Renal cortex interstitium (tissue), 11 donors: ENCODE measurements around the gene ERGIC3. TPM values are rescaled to one million over a fixed set of nuclear protein-coding genes. Genes with fewer than 3 reads are reported as not detected.
A peak's percentile ranks its signal among the peaks of the same experiment; 100 is the strongest.

Experiments used
- DNase-seq, 11 donors: peaks; one replicate each; pipeline ENCODE4 v3.0.0-alpha.2; 2013; ENCODE audit warnings: low read depth in 9 of 11, low spot score in 4 of 11; ENCODE audit errors: extremely low read depth in 1 of 11
- polyA plus RNA-seq, 3 donors: library from polyadenylated mRNA; unstranded; fragments of 120-200 nt; gene quantifications; one replicate each; pipeline ENCODE4 v1.2.1, GENCODE V29; 2013; ENCODE audit not compliant: insufficient read length in 3 of 3

ERGIC3 gene
- polyA plus RNA-seq, 3 donors, result 348 to 352 (median 349) TPM

- DNase-seq, result peak in 5 of 11 donors; percentile 56 to 66 (median 61)
Measured at GRCh38 chr20:35600993-35601973, 59.4 kb downstream of the ERGIC3 start.

DNA sequence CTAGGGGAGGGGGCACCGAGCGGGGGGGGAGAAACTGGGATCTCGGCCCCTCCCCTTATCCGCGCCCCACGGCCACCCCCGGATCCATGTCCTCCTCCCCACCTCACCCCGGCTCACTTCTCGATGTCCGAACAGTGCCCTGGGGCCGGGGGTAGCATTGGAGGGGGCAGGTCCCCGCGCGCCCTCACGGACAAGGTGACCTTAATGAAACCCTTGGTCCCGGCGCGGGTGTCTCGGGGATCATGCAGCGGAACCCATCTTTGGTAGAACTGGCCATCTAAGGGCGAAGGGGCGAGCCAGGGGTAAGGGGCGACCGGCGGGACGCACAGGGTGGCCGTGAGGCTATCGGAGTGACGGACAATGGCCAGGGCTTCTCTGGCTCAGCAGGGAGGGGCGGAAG lies 60.1 kb downstream of the ERGIC3 start:
- no peak for DNase-seq

DNA sequence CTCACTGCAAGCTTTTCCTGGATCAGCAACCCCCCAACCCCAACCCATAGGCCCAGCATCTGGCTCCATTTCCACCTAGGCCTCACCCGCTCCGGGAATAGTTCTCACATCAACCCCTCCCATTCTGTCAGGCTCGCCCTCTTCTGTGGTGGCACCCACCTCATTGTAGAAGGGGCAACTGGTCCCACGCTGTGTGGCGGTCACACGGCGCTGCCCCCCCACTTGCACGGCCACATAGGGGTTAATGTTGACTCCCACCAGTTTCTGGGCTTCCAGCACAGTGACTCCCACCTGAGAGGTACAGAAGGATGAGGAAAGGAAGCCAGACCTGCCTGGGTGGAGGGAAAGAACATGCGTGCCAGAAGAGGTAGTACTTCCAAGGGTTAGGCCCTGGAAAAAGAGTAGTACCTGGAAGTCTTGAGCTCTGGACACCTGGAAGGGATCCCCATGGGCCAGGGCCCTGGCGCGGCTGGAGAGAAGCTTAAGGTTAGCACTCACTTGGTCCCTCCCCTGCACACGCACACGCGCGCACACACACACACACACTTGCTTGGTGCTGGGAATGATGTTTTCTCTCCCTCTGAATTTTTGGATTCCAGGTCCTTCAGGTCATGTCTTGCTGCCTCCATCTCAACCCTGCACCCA lies 61.1 kb downstream of the ERGIC3 start:
- DNase-seq, result no peak

GRCh38 chr20:35603695-35604448 lies 62.0 kb downstream of the ERGIC3 start:
- no peak for DNase-seq

- no peak for DNase-seq
Measured at GRCh38 chr20:35604449-35604747, 62.5 kb downstream of the ERGIC3 start.

- no peak for DNase-seq
Measured at GRCh38 chr20:35606127-35606526, 64.2 kb downstream of the ERGIC3 start.

Other genes starting within 250 kb of the ERGIC3 start
- under 1 TPM in 1 of 3 donors, not detected in 2; 0.05 TPM for gene FAM83C, start 249.7 kb upstream of the ERGIC3 start, polyA plus RNA-seq
- 10 to 100 TPM; 53.6 to 59.1 (median 54.8) TPM for gene UQCC1, start 130.1 kb upstream of the ERGIC3 start, polyA plus RNA-seq
- under 1 TPM; 0.04 to 0.12 (median 0.09) TPM for gene GDF5, start 103.8 kb upstream of the ERGIC3 start, polyA plus RNA-seq
- gene CEP250, start 86.5 kb upstream of the ERGIC3 start, polyA plus RNA-seq, result 10 to 100 TPM; 50.7 to 63.7 (median 54.0) TPM
- gene C20orf173, start 12.4 kb upstream of the ERGIC3 start, polyA plus RNA-seq, result under 1 TPM in 1 of 3 donors, not detected in 2; 0.15 TPM
- 1 to 10 TPM; 3.6 to 8.1 (median 4.9) TPM for gene SPAG4, start 73.8 kb downstream of the ERGIC3 start, polyA plus RNA-seq
- 100 to 1,000 TPM; 159 to 217 (median 165) TPM for gene CPNE1, start 122.8 kb downstream of the ERGIC3 start, polyA plus RNA-seq
- 100 to 1,000 TPM in 1 of 3 donors, 10 to 100 TPM in 2; 93.6 to 113 (median 95.4) TPM for gene RBM12, start 122.8 kb downstream of the ERGIC3 start, polyA plus RNA-seq
- 10 to 100 TPM; 26.2 to 30.2 (median 29.7) TPM for gene NFS1, start 157.3 kb downstream of the ERGIC3 start, polyA plus RNA-seq
- 10 to 100 TPM; 56.5 to 89.9 (median 89.0) TPM for gene ROMO1, start 157.3 kb downstream of the ERGIC3 start, polyA plus RNA-seq
- gene RBM39, start 200.2 kb downstream of the ERGIC3 start, polyA plus RNA-seq, result 100 to 1,000 TPM; 523 to 699 (median 635) TPM
- gene PHF20, start 229.9 kb downstream of the ERGIC3 start, polyA plus RNA-seq, result 10 to 100 TPM; 30.3 to 44.4 (median 38.5) TPM